GM18951 (cell line): Measurements from ENCODE around the gene GNA15.

Experiments
- POLR2A ChIP-seq: IDR thresholded peaks from 4 replicates; pipeline ENCODE4 v1.6.1; 2011; ENCODE audit warnings: mild to moderate bottlenecking; ENCODE audit not compliant: insufficient read length, insufficient read depth; ENCODE audit errors: extremely low read depth
- in situ Hi-C: fragments of 300-500 bp; cut with MboI; formaldehyde crosslinking; loops from one replicate; pipeline ENCODE4 v1.12.0; 2022; ENCODE audit warnings: low sequenced_read_pairs, mixed read lengths, inconsistent platforms; ENCODE audit not compliant: unreplicated experiment

Gene GNA15

GRCh38 chr19:3100747-3101730, 34.8 kb upstream of the GNA15 start:
- in situ Hi-C loops: loop anchor here (10.0 kb wide), 1 partner anchor 146 kb away; no protein-coding TSS in a partner anchor
- no peak for TF ChIP-seq POLR2A

DNA sequence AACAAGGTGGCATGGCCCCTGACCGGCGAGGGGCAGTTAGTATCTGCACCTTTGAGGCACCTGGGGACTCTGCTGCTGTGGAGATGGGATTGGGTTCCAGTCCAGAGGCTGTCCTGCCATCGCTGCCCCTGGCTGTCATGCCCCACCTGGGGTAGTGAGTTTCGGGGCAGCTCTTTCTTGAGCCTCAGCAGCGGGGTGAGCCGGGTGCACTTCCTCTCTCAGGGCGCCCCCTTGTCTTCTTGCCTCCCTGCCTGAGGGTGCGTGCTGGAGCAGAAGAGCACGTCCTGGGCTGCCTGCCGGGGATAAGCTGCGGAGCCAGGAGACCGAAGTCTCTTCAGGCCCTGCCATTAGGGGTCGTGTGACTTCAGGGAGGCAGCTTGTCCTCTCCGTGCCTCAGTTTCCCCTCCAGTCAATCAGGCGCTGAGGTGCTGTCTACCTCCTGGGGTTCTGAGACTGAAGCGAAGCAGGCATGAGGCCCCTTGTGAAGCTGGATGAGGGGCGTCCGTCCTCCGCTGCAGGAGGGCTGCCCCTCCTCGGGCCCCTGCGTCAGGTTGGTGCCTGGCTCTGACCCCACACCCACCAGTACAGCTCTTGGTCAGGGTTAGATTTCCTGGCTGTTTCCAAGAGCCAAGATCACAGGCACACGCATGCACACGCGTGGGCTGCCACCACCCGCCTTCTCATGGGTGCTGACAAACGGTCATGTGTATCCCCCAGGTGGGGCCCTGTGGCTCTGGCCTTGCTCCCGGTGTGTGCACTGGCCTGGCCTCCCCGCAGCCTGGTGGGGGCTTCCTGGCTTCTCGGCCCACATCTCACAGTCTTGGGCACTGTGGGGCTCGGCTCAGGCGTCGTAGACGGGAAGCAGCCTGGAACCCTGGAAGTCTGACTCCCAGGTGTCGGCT, 33.3 kb upstream of the GNA15 start:
- in situ Hi-C loops: loop anchor here (10.0 kb wide), 1 partner anchor 148 kb away; no protein-coding TSS in a partner anchor
- no peak for TF ChIP-seq POLR2A

DNA sequence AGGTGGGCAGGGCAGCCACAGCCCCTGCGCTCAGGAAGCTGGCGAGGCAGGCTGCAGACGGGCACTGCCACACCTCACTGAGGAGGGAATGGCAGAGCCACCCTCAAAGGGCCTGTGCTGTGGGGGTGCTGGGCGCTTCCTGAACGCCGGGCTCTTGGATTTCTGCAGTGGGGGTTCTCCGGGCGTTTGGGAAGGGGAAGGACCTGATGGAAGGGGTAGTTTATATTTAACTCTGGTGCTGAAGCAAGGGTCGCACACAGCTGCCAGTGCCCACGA, 31.2 kb upstream of the GNA15 start:
- in situ Hi-C loops: loop anchor here (10.0 kb wide), 1 partner anchor 150 kb away; no protein-coding TSS in a partner anchor
- TF ChIP-seq POLR2A: no peak

DNA sequence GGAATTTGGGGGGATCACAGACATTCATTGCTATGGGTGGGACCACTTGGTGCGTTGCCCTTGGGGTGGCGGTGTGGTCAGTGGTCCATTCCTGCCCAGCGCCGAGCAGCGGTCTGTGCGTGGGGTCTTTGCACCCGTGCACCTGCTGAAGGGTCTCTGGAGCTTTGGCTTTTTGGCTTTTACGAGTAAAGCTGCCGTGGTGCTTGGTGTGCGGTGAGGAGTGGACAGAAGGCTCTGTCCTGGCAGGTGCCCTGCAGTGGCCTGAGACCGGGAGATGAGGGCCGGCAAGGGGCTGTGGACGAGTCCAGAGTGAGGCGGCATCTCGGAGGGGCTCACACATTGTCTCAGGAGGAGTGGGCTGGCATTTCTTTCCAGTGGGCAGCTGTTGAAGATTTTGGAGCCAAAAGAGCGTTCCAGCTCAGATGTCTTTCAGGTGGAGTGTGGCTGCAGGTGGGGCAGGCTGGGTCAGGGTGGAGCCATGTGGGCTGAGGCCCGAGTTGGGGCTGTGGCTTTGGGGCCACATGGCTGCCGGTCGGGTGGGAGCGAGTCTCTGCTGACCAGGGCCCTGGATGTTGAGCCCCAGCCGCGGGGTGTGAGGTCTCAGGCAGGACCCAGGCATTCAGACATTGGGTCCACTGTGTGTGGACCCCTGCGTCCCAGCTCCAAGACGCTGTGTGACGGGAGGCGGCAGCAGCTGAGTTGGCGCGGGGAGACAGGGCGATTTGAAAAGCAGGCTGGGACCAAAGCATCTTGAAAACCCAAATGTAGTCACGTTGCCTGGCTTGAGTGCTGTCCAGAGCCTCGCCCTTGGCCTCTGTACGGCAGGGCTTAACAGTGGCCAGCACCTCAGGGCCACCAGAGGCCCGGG, 30.0 kb upstream of the GNA15 start:
- no peak for TF ChIP-seq POLR2A
- in situ Hi-C loops: loop anchor here (10.0 kb wide), 1 partner anchor 151 kb away; no protein-coding TSS in a partner anchor

- in situ Hi-C loops: loop anchor here (10.0 kb wide), 1 partner anchor 152 kb away; no protein-coding TSS in a partner anchor
- no peak for TF ChIP-seq POLR2A
These were observed 29.2 kb upstream of the GNA15 start for GRCh38 chr19:3106509-3107141.

GRCh38 chr19:3107658-3108057, 28.2 kb upstream of the GNA15 start:
- in situ Hi-C loops: loop anchor here (10.0 kb wide), 1 partner anchor 153 kb away; no protein-coding TSS in a partner anchor
- TF ChIP-seq POLR2A: no peak

DNA sequence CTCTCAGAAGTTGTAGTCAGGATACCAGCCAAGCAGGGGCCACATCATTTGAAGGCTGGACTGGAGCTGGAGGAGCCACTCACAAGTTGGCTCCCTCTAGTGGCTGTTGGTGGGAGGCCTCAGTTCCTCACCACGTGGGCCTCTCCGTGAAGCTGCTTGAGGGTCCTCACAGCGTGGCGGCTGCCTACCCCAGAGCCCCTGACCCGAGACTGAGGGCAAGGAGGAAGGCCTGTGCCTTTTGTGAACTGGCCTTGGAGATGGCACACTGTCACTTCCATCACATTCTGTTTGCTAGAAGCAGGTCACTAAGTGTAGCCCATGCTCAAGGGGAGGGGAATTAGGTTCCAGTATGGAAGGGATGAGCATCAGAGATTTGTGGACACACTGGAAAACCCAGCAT, 27.1 kb upstream of the GNA15 start:
- no peak for TF ChIP-seq POLR2A
- in situ Hi-C loops: loop anchor here (10.0 kb wide), 1 partner anchor 154 kb away; no protein-coding TSS in a partner anchor

DNA sequence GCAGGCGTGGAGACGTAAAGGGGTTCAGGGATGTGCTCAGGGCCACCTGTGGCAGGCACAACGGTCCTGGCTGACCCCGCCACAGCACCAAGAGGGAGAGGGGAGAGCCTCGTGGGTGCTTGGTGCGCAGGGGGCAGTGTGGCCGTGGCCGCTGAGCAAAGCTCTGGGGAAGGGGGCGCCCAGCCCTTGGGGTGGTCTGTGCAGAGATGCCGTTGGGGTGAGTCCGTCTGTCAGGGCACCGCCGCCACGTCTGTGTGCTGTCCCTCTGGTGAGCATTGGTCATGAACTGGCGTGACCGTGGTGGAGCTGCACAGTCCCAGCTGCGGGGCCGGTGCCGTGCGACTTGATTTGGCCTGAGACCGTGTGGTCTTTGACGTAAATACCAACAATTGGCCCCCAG, 26.3 kb upstream of the GNA15 start:
- in situ Hi-C loops: loop anchor here (10.0 kb wide), 1 partner anchor 155 kb away; no protein-coding TSS in a partner anchor

DNA sequence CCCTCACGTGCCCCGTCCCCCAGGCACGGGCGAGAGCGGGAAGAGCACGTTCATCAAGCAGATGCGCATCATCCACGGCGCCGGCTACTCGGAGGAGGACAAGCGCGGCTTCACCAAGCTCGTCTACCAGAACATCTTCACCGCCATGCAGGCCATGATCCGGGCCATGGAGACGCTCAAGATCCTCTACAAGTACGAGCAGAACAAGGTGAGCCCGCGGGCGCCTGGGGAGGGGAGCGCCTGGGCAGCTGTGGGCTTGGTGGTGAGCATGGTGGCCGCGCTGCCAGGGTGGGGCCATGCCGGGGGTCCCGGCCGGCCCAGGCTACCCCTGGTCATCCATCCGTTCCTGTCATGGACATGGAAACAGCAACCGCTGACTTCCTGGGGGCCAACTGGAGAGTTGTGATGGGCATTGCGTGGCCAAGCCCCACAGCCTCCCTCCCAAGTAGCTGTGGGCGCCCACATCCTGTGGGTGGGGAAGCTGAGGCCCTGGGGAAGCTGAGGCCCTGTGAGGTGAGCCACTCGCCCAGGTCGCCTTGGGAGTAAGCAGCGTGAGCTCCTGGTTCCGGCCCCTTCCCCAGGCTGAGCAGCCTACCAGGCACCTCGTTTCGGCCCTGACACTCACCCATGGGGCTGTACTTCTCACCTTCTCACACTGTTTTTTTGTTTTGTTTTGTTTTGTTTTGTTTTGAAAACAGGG, 25.6 kb upstream of the GNA15 start:
- in situ Hi-C loops: no loop called here
- no peak for TF ChIP-seq POLR2A

More for the DNA sequence above, 26.3 kb upstream of the GNA15 start:
- TF ChIP-seq POLR2A: no peak

DNA sequence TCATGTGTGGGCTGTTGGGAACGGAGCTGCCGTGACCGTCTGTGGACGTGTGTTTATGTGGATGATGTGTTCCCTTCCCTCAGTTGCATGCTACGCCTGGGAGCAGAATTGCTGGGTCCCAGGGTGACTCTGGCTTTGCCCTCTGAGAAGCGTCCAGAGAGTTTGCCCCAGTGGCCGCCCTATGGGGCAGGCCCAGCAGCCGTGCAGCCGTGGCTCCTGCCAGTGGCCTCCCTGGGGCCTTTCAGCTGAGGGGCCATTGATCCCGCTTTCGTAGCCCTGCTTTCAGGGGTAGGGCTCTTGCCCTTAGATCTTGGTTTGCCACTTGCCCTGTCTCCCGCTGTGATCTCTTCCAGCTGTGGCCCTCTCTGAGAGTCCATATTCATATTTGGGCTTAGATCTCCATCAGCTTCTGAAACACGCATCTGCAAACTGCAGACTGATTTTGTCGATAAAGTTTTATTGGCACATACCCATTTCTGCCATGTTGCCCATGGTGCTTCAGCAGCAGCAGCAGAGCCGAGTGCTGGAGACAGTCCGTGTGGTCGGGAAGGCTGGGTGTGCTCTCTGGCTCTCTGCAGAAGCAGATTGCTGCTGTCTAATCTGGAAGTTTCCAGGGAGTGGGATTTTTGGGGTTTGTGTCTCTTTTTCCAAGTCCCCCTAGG, 24.1 kb upstream of the GNA15 start:
- in situ Hi-C loops: no loop called here
- TF ChIP-seq POLR2A: no peak
